Transverse colon (tissue), 4 donors: Measurements from ENCODE around the gene TMTC2. TPM values are rescaled to one million over a fixed set of nuclear protein-coding genes. Genes with fewer than 3 reads are reported as not detected.

Experiments used
- DNase-seq: peaks from one replicate; pipeline ENCODE4 v3.0.0-alpha.2; 2019
- H3K27ac ChIP-seq, 4 donors: fragments of 200-600 bp; sonication (generic); 2 replicates each; pipeline ENCODE4 v1.5.1; 2016 to 2018; ENCODE audit warnings: inconsistent platforms in 4 of 4
- H3K27me3 ChIP-seq: fragments of 200-600 bp; sonication (generic); 2 replicates; pipeline ENCODE4 v1.5.1; 2017; ENCODE audit warnings: inconsistent platforms
- H3K36me3 ChIP-seq, 4 donors: fragments of 200-600 bp; sonication (generic); 2 replicates each; pipeline ENCODE4 v1.5.1; 2017 to 2019; ENCODE audit warnings: inconsistent platforms in 4 of 4
- H3K4me1 ChIP-seq, 4 donors: fragments of 200-600 bp; sonication (generic); 2 replicates each; pipeline ENCODE4 v1.5.1; 2017 to 2020; ENCODE audit warnings: inconsistent platforms in 4 of 4
- H3K4me3 ChIP-seq, 4 donors: fragments of 200-600 bp; sonication (generic); 1 replicate in 1 of 4; 2 replicates in 3 of 4; pipeline versions ENCODE4 v1.5.1 to v1.6.1; 2017 to 2019; ENCODE audit warnings: inconsistent platforms in 4 of 4
- H3K9me3 ChIP-seq, 2 donors: fragments of 200-600 bp; sonication (generic); 2 replicates each; pipeline ENCODE4 v1.5.1; 2017 to 2019; ENCODE audit warnings: inconsistent platforms in 2 of 2
- EP300 ChIP-seq: sonication (generic); formaldehyde crosslinking; IDR thresholded peaks from one replicate; pipeline ENCODE4 v1.6.1; 2017; ENCODE audit warnings: antibody characterized with exemption, low read depth
- POLR2A ChIP-seq: fragments of 450-650 bp; IDR thresholded peaks from one replicate; pipeline ENCODE4 v1.6.1; 2016; ENCODE audit warnings: antibody characterized with exemption, mild to moderate bottlenecking, moderate library complexity
- POLR2AphosphoS5 ChIP-seq, 3 donors: sonication (generic); formaldehyde crosslinking; IDR thresholded peaks; one replicate each; pipeline ENCODE4 v1.6.1; 2016; ENCODE audit warnings: antibody characterized with exemption in 3 of 3
- WGBS, 2 donors: methylation state at CpG; one replicate each; pipeline ENCODE4 v1.1.5; 2018; ENCODE audit warnings: low coverage in 1 of 2; 5-methylcytosine and 5-hydroxymethylcytosine counted together
- in situ Hi-C, 4 donors: fragments of 200-750 bp; cut with MboI; loops; one replicate each; pipeline versions ENCODE4 v1.15.0 to v1.15.1; 2017; ENCODE audit warnings: low sequenced_read_pairs in 3 of 4, low pct_ligation_motif_present in 1 of 4, low pct_unique_long_range_greater_than_20kb in 1 of 4
- intact Hi-C: fragments of 100-400 bp; cut with DNase I; formaldehyde crosslinking; loops from one replicate; pipeline ENCODE4 v1.15.1; 2023; ENCODE audit warnings: low total_unique reads
- total RNA-seq, 4 donors: library from RNA; depleted of rRNA; stranded (reverse); fragments of >200 nt; gene quantifications; one replicate each; pipeline ENCODE4 v1.1.0, GENCODE V29; 2016
- TF ChIP-seq, protein P1 (sequence below), 5 experiments: fragments of 200-600 bp in 3 of 5; fragments of 450-650 bp in 2 of 5; sonication (generic) in 3 of 5; IDR thresholded peaks; 1 replicate in 2 of 5; 2 replicates in 3 of 5; pipeline ENCODE4 v1.5.1; 2016 to 2017; ENCODE audit warnings: antibody characterized with exemption in 5 of 5, inconsistent platforms in 3 of 5, mild to moderate bottlenecking in 2 of 5, moderate library complexity in 1 of 5

Gene TMTC2
- total RNA-seq, 4 donors from 2014 or later, result 11.3 to 19.8 (median 17.1) TPM

DNA sequence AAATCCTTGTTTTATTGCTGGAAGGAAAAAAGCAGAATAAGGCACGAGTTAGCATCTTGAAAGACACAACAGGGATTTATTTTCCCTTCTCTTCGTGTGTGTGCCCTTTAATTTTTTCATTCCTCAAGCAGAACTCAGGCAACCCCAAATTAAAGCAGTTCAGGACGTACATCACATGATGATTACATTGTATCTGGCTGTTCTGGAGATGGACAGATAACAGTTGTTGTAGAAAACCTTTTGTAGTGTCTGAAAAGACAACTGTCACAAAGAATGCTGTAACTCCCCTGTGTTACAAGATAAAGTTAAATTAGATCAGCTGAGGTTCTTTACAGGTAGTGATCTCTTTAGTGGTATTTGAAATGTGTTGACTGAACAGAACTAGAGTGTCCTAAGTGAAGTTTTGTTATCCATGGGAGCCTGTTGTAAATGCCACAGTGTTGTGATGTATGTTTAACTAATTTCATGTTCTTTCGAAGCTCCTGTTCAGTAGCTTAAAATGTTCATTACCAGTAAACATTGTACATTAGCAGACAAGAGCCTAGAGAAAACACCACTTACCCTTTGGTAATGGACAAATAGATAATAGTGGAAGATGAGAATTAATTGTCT lies 58.5 kb downstream of the TMTC2 start:
- Histone ChIP-seq H3K36me3 (no peaks in the 10 kb centered on the region), H3K27ac (no peak overlapping the region), H3K9me3 (no peaks in the 10 kb centered on the region), H3K4me3 (no peak overlapping the region), H3K4me1 (peaks cover 0 to 8% (median 0%) of the 10 kb centered on the region in 4 donors), H3K27me3 (no peaks in the 10 kb centered on the region)
- in situ Hi-C loops (no loop called here), intact Hi-C loops (no loop called here)
- no peak for DNase-seq
- WGBS, 2 donors, result 45 to 52% methylated on average over 4 of the region's 4 CpGs
- TF ChIP-seq, protein P1, sequence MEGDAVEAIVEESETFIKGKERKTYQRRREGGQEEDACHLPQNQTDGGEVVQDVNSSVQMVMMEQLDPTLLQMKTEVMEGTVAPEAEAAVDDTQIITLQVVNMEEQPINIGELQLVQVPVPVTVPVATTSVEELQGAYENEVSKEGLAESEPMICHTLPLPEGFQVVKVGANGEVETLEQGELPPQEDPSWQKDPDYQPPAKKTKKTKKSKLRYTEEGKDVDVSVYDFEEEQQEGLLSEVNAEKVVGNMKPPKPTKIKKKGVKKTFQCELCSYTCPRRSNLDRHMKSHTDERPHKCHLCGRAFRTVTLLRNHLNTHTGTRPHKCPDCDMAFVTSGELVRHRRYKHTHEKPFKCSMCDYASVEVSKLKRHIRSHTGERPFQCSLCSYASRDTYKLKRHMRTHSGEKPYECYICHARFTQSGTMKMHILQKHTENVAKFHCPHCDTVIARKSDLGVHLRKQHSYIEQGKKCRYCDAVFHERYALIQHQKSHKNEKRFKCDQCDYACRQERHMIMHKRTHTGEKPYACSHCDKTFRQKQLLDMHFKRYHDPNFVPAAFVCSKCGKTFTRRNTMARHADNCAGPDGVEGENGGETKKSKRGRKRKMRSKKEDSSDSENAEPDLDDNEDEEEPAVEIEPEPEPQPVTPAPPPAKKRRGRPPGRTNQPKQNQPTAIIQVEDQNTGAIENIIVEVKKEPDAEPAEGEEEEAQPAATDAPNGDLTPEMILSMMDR (IDR thresholded peaks at IDR 0.05), result no peak
- TF ChIP-seq EP300, result no peak
- TF ChIP-seq POLR2AphosphoS5 (IDR thresholded peaks at IDR 0.05), result no peak
- no peak for TF ChIP-seq POLR2A

DNA sequence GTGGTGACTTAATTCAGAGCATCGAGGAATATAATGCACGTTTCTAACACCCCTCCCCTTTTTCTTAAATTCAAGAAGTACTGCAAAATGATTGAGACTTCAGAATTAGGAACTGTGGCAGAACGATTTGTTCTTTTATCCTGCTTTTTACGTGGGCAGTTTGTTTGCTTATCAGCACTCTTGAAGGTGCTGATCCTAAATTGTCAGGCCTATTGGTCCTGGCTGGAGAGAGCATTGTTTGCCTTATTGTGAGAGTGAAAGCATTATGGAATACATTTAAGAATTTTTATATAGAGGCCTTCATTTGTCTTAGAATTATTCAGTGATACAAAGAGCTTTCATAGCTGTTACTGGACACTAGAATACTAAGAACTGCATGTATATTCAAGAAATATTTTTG lies 59.1 kb downstream of the TMTC2 start:
- in situ Hi-C loops (no loop called here), intact Hi-C loops (no loop called here)
- no peak for DNase-seq
- Histone ChIP-seq H3K36me3 (no peaks in the 10 kb centered on the region), H3K4me3 (no peak overlapping the region), H3K4me1 (peaks cover 0 to 8% (median 0%) of the 10 kb centered on the region in 4 donors), H3K27me3 (no peaks in the 10 kb centered on the region), H3K27ac (no peak overlapping the region), H3K9me3 (no peaks in the 10 kb centered on the region)
- TF ChIP-seq, protein P1 (IDR thresholded peaks at IDR 0.05), result no peak
- no peak for TF ChIP-seq POLR2A
- TF ChIP-seq EP300, result no peak
- TF ChIP-seq POLR2AphosphoS5 (IDR thresholded peaks at IDR 0.05), result no peak
- 63 to 76% methylated on average over 4 of the region's 4 CpGs for WGBS, 2 donors

DNA sequence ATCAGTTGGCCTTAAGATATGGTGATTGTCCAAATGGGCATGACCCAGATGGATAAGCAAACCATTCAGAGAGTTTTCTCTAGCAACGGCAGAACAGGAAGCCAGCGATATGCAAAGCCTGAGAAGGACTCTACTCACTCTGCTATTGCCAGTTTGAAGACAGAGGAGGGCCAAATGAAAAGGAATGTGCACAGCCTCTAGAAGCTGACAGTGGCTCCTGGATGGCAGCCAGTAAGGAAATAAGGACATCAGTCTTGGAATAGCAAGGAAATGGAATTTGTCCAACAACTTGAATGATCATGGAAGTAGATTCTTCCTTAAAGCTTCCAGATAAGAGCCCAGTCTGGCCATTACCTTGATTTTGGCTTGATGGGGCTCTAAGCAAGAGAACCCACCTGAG lies 60.0 kb downstream of the TMTC2 start:
- H3K36me3 ChIP-seq, result no peaks in the 10 kb centered on the region
- H3K4me1 ChIP-seq, result peaks cover 0 to 8% (median 0%) of the 10 kb centered on the region in 4 donors
- TF ChIP-seq POLR2AphosphoS5 (IDR thresholded peaks at IDR 0.05) (no peak), POLR2A (no peak), EP300 (no peak)
- TF ChIP-seq, protein P1 (IDR thresholded peaks at IDR 0.05), result no peak
- 58% methylated on average over 2 of the region's 2 CpGs; no CpG with 5 or more reads in 1 of the 2 donors for WGBS, 2 donors
- in situ Hi-C loops (no loop called here), intact Hi-C loops (no loop called here)
- H3K27ac ChIP-seq, result no peak overlapping the region
- H3K27me3 ChIP-seq, result no peaks in the 10 kb centered on the region
- H3K9me3 ChIP-seq, result no peaks in the 10 kb centered on the region
- DNase-seq, result no peak
- no peak overlapping the region for H3K4me3 ChIP-seq

DNA sequence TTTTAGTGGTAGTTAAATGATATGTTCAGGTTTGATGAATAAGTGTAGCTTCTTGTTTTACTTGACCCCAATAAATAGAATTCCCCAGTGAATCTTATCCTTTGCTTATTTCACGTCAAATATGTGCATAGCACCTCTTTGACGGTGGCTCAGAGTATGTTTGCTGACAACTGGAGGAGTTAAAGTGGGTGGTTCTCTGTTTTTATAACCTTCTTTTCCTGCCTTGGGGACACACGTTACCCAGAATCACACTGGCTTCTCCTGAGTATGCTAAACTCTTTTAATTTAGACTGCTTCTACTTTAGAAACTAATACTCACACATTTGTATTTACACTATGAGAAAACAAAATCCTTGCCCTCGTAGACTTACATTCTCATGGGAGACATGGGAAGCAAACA lies 62.3 kb downstream of the TMTC2 start:
- Histone ChIP-seq H3K27me3 (no peaks in the 10 kb centered on the region), H3K36me3 (no peaks in the 10 kb centered on the region), H3K27ac (no peak overlapping the region), H3K4me1 (peaks cover 0 to 8% (median 1%) of the 10 kb centered on the region in 4 donors), H3K4me3 (no peak overlapping the region), H3K9me3 (no peaks in the 10 kb centered on the region)
- no peak for DNase-seq
- intact Hi-C loops, result no loop called here
- TF ChIP-seq POLR2AphosphoS5 (IDR thresholded peaks at IDR 0.05) (no peak), EP300 (no peak), POLR2A (no peak)
- TF ChIP-seq, protein P1 (IDR thresholded peaks at IDR 0.05), result no peak
- in situ Hi-C loops, result no loop called here
- WGBS, 2 donors, result 52 to 69% methylated on average over 3 to 4 of the region's 4 CpGs
